NCI-H524 treated with DMSO at 0.1 percent for 48 hours (cell line): ENCODE data around the gene NPBWR2.

Experiments
- DNase-seq: peaks from one replicate; lab custom pipeline; 2025; lab: John Stamatoyannopoulos, UW

Gene NPBWR2

DNA sequence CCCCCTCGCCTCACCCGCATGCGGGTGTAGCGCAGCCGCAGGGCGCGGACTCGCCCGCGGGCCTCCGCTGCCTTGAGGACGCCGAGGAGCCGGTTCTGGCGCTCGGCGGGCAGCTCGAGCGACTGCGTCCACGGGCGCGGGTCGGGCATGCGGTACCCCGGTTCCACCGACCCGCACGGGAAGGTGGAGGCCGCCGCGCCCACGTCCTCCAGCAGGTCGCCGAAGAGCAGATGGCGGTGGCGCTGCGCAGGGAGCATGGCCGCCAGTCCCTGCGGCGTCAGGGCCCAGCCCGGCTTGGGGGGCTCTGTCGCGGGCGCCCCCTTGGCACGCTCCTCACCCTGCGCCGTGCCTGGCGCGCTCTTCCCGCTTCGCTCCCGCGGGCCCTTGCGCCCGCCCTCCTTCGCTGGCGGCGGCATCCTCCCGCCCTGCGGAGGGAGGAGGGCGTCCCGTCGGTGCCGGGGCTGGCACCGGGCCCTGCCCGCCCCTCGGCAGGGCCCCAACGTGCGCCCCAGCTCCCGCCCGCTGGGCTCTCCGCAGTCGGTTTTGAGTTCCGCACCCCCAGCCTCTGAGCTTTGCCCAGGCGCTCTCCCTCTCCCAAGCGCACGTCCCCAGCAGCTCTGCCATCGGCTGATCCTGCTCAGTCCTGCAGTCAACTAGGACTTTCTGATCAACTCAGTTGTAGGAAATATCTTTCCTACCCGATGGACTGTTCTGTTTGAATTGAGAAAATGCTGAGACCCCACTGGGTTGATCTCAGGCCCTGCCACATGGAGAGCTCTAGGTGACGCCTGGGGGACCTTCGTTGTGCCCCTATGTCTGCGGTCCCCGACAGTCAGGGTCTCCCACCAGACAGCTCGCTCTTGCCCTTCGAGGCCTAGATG lies 23.3 kb downstream of the NPBWR2 start, which contains the start of gene LKAAEAR1:
TSS of gene LKAAEAR1 (minus strand) at position 595 of the 881 bp plus-strand sequence. CDS start at position 416, 179 bp downstream.
- DNase-seq: no peak

DNA sequence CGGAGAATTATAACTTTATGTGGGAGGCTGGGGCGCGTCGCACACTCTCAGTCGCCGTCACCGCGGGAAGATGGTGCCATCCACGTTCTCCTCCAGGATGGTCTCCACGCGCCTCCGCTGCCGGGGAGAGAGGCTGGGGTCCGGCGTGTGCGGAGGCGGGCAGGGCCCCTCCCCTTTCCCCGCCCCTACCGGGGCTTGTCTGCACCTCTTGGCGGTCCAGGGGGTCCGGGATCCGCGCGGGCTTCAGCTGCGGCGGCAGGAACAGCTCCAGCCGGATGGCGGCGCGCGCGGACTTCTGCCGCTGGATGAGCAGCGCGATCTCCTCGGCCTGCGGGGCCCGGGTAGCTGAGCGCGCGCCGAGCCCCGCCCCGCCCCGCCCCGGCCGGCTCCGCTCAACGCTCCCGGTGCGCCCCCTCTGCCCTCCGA lies 24.0 kb downstream of the NPBWR2 start:
- DNase-seq: peak; percentile 13

DNA sequence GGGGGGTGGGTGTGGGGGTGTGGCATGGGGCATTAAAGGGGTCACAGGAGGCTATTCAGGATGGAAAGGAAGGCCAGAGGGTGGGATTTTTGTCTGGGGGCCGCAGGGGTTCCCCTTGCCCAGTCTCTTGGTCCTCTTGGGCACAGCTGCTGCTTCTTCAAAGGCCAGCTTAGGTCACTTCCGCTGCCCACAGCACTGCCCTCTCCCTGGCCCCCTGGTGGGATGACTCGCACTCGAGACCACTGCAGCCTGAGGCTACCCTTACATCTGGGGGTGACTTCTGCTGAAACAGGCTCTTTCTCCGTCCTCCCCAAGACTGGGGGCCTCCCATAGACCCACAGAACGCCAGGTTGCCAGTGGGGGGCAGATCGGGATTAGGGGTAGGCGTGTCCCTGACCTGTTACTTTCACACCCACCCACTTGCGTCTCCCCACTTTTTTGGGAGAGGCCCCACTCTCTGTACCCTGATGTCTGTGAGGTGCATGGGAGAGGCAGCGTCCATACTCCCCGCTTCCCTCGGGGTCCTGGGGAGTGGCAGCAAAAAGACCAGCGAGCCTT lies 24.5 kb downstream of the NPBWR2 start:
- no peak for DNase-seq

DNA sequence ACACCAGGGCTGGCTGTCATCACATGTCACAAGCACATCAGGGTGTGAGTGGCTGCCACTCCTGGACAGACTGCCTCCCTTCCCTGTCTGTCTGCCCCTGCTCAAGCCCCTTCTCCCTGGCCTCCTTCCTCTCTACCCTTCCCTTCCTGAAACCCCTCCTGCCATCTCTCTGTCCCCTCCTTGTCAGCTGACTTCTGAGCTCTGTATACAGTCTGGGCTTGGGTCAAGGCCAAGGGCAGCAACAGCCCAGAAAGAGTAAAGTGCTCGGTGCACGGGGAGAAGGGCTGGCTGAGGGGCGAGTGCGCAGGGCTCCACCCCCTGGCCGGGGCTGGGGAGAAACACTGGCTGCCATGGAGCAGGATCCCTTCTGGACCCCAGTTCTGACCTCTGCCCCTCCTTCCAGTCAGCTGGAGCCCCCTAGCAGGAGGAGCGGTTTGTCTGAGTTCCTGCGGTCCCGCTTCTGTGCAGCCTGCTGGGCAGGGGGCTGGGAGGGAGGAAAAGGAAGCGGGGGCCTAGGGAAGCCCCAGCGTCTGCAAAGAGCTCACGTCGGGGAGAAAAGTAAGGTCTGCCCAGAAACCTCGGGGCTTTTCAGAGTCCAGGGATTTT lies 25.1 kb downstream of the NPBWR2 start:
- DNase-seq: no peak

DNA sequence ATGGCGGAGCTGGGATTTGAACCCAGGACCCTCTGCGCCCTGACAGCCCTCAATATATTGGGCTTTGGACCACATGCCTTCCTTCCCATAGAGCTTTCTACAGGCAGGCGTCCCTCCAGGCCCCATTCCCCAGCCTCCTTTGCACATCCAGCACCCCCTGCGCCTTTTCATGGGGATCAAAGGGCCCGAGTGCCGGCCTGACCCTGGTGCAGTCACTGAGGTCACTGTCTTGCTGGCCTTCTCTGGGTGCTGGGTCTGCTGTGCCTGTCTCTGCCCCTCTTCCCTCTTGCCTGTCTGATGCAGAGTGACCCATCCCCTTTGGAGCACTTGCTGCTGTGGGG lies 25.8 kb downstream of the NPBWR2 start:
- DNase-seq: no peak

DNA sequence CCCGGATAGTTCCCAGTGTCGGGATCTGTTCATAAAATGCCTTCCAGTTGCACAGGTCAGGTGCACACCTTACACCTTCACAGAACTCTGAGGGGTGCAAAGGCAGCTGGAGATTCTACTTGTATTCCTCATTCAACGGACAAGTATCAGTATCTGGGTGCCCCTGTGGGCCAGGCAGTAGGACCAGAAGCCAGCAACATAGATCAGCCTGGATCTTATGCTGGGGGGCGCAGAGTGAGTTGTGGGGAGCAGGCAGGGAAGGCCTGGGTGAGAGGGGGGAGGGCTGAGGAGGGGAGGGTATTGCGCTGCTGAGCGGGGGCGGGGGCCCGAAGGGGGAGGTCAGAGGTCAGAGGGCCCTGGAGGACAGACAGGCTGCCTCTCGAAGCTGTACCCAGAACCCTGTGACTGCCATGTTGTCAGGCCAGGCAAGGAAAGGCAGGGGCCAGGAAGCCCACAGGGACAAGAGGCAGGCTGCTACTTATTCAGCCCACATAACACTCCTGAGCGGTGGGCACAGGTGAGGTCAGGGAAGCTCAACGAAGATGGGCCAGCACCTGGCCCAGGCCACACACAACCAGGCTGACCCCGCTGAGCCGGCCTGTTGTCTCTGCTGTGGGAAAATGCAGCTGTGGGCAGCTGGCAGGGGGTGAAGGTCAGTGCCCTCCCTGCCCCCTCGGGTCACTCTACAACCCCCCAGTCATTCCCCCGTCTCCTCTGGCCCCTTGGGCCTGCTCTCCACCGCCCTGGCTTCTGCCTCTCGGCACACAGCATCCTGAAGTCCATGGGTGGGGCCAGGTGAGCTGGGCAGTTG lies 26.3 kb downstream of the NPBWR2 start:
- DNase-seq: no peak

GRCh38 chr20:64080013-64080812 lies 27.2 kb downstream of the NPBWR2 start, which contains the start of gene OPRL1:
TSS of gene OPRL1 (plus strand) at chr20:64080082. CDS start at chr20:64092721, 12,639 bp downstream.
- DNase-seq: no peak

GRCh38 chr20:64079273-64080012 lies 27.9 kb downstream of the NPBWR2 start, which contains the start of gene RGS19:
TSS of gene RGS19 (minus strand) at chr20:64079518. CDS start at chr20:64076886, 2,632 bp downstream.
- no peak for DNase-seq

GRCh38 chr20:64078934-64079272 lies 28.5 kb downstream of the NPBWR2 start:
- DNase-seq: no peak

DNA sequence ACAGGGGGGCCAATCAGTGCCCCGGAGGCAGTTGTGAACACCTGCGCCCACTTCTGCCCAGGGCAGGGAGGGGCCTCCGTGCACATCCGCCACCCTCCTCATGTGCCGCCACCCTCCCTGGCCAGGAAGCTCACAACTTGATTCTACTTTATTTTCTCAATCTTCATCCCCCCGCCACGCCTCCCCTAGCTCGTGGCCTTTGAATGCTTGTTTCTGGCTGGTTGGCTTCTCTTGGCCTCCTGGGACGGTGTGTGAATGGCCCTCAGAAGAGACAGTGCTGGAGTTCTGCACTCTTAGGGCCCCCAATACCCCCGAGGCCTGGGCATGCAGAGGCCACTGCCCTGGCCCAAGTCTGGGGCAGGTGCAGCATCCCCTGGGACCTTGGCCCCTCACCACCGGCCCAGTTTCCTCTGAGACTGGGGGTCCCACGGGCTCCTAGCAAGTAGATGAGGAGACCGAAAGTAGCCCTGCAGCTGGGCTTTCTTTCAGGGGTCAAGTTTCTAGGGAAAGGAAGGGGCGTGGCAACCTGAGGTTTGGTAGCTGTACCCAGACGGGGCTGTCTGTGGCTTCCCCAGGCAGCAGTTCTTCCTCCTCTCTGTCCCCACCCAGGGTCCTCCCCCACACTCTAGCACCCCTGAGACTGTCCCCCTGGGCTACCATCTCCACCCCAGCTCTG lies 29.4 kb downstream of the NPBWR2 start:
- no peak for DNase-seq

- DNase-seq: no peak
Measured at GRCh38 chr20:64077541-64077875, 29.9 kb downstream of the NPBWR2 start.

DNA sequence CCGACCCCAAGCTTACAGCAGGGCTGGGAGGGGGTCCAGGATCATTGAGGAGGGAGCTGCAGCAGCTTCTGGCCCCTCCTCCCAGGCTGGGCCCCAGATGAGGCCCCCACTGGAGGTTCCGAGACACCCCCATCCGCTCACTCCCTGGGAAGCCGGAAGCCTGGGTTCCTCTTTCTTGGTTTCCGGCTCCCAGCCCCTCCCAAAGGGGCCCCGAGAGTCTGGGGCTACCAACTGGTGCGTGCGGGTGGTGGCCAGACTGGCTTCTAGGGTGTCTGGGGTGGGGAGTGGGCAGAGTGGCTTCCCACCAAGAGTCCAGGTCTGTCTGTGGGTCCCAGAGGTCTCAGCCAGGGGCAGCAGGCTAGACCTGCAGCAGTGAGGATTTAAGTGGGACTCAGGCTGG lies 30.3 kb downstream of the NPBWR2 start:
- no peak for DNase-seq

DNA sequence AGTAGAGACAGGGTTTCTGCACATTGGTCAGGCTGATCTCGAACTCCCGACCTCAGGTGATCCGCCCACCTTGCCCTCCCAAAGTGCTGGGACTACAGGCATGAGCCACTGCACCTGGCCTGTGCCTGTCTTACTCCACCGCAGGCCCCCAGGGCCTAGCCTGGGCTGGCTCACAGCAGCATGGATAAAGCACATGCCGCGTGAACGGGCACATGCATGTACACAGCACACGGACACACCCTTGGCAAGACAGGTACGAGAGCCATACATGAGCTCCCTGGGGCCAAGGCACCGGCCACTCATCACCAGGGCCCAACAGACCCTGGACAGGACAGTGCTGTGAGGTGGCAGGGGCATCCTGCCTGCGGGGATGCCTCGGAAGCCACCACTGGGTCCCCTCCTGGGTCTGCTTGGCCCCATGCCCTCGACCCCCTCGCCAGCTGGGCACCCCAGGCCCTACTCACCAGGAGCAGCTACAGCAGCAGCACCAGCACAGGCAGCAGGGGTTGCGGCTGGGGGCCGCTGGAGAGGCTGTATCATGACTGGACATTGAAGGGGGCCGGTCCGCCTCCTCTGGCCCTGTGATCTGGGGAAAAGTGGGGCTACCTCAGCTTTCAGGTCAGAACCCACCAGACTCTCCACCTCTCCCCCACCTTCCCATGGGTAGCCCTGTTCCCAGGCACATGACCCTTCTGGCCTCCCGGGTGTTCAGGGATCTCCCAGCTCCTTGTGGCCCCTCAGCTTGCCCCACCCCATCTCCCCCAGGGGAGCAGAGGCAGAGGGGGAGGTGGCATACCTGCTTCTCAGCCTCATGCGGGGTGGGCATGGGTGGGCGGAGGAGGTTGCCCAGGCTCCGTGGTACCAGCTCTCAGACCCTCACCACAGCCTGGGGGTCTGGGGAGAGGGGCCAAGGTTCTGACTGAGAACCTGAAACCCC lies 31.0 kb downstream of the NPBWR2 start:
- no peak for DNase-seq

GRCh38 chr20:64075556-64075955 lies 31.8 kb downstream of the NPBWR2 start:
- DNase-seq: no peak

- no peak for DNase-seq
Measured at GRCh38 chr20:64074963-64075362, 32.4 kb downstream of the NPBWR2 start.

- no peak for DNase-seq
Measured at GRCh38 chr20:64074184-64074789, 33.1 kb downstream of the NPBWR2 start.

GRCh38 chr20:64073476-64074183 lies 33.7 kb downstream of the NPBWR2 start:
- DNase-seq: no peak

- DNase-seq: no peak
Measured at GRCh38 chr20:64072498-64073063, 34.8 kb downstream of the NPBWR2 start.
